ENCODE results near the gene BPI.
A peak's percentile ranks its signal among the peaks of the same experiment; 100 is the strongest.
"Not testable (repeated sequence)": the region's sequence is repeated elsewhere in the genome, so short reads cannot be mapped to it uniquely, and the experiment has no call there.

The BPI gene

DNA sequence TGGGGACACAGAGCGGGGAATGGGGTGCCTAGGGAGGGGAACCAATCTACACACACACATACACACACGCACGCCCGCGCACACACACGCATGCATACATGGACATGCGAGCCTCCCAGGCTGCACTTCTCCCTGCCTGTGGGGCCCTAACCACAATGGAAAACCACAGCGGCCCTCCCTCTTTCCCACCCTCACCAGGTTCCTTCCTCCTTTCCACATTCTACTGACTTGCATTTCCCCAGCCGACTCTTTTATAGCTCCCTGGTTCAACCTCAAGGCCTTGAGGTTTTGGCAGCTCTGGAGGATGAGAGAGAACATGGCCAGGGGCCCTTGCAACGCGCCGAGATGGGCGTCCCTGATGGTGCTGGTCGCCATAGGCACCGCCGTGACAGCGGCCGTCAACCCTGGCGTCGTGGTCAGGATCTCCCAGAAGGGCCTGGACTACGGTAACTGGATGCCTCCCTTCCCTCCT is at the start of gene BPI:
Gene BPI, plus strand, starts transcription at position 249 of the 472 bp plus-strand sequence. Its CDS starts 68 bp downstream, at position 317.
- H3K27me3 ChIP-seq (ENCODE audit: insufficient read depth, low read length) = no peaks in the 10 kb centered on the region
- peaks cover 6% of the 10 kb centered on the region for H3K4me1 ChIP-seq (ENCODE audit: control insufficient read depth, insufficient read depth, low read length, unreplicated experiment)
- no peak within 1 kb of the TSS for H3K27ac ChIP-seq (ENCODE audit: low read depth, low read length)
- no peak within 1 kb of the TSS for H3K4me3 ChIP-seq (ENCODE audit: low read depth, low read length)
- H3K36me3 ChIP-seq (ENCODE audit: insufficient read depth, low read length) = no peaks in the 10 kb centered on the region
- H2AFZ ChIP-seq (ENCODE audit: low read length, unreplicated experiment) = no peak within 1 kb of the TSS
- H3K79me2 ChIP-seq (ENCODE audit: control insufficient read depth, insufficient read depth, low read length, unreplicated experiment) = no peaks in the 10 kb centered on the region

DNA sequence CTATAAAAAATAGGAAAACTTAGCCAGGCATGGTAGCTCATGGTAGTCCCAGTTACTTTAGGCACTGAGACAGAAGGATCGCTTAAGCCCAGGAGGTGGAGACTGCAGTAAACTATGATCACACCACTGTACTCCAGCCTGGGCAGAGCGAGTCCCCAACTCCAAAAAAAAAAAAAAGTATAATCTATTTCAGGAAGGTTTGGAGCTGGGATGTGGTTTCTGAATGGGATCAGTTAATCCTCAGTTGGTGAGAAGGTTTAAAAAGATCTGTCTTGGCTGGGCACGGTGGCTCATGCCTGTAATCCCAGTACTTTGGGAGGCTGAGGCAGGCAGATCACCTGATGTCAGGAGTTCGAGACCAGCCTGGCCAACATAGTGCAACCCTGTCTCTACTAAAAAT is 49.3 kb upstream of the BPI start:
- H2AFZ ChIP-seq (ENCODE audit: low read length, unreplicated experiment); H3K79me2 ChIP-seq (ENCODE audit: control insufficient read depth, insufficient read depth, low read length, unreplicated experiment); H3K4me3 ChIP-seq (ENCODE audit: low read depth, low read length); H3K36me3 ChIP-seq (ENCODE audit: insufficient read depth, low read length); H3K27me3 ChIP-seq (ENCODE audit: insufficient read depth, low read length); H3K27ac ChIP-seq (ENCODE audit: low read depth, low read length): not testable (repeated sequence)
- H3K4me1 ChIP-seq (ENCODE audit: control insufficient read depth, insufficient read depth, low read length, unreplicated experiment) = peaks cover 17% of the 10 kb centered on the region

DNA sequence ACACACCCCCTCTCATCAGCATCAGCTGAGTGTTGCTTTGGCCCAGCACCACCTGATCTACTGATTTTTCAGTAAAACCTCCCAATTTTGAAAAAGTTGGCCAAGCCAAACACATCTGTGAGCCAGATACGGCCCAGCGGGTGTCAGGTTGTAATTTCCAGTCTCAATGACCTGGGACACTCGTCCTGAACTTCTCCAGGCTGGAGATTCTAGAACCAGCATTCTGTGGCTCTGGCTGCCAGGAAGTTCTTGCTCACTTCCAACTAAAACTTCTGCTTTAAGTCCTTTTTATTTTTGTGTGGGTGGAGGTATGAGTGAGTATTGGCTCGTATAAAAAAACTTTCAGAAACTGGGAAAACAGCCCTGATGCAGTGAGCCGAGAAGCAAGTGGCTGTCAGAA is 48.6 kb upstream of the BPI start:
- no peaks in the 10 kb centered on the region for H3K27me3 ChIP-seq (ENCODE audit: insufficient read depth, low read length)
- H3K27ac ChIP-seq (ENCODE audit: low read depth, low read length) = no peak overlapping the region
- peak overlapping the region; percentile 79 for H2AFZ ChIP-seq (ENCODE audit: low read length, unreplicated experiment)
- no peaks in the 10 kb centered on the region for H3K79me2 ChIP-seq (ENCODE audit: control insufficient read depth, insufficient read depth, low read length, unreplicated experiment)
- H3K36me3 ChIP-seq (ENCODE audit: insufficient read depth, low read length) = no peaks in the 10 kb centered on the region
- no peak overlapping the region for H3K4me3 ChIP-seq (ENCODE audit: low read depth, low read length)
- peaks cover 17% of the 10 kb centered on the region for H3K4me1 ChIP-seq (ENCODE audit: control insufficient read depth, insufficient read depth, low read length, unreplicated experiment)

DNA sequence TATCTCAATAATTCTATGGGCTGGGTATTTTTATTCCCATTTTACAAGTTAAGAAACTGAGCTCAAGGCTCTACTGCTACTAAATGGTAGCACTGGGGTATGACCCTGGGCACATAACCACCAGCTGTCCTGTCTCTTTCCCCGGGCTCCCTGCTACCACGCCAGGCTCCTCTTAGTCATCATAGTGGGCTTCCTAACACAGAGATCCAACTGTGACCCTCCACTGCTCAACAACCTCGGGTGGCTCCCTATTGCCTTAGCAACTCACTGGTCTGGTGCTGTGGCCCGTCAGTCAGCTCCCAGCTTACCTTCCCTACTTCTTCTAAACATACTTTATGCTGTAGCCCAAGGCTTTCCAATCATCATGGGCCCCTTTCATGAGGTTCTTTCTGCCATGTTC is 47.9 kb upstream of the BPI start:
- Histone ChIP-seq H3K27ac (ENCODE audit: low read depth, low read length) (no peak overlapping the region), H3K4me1 (ENCODE audit: control insufficient read depth, insufficient read depth, low read length, unreplicated experiment) (peaks cover 17% of the 10 kb centered on the region), H3K27me3 (ENCODE audit: insufficient read depth, low read length) (no peaks in the 10 kb centered on the region), H3K36me3 (ENCODE audit: insufficient read depth, low read length) (no peaks in the 10 kb centered on the region), H3K4me3 (ENCODE audit: low read depth, low read length) (no peak overlapping the region), H3K79me2 (ENCODE audit: control insufficient read depth, insufficient read depth, low read length, unreplicated experiment) (no peaks in the 10 kb centered on the region), H2AFZ (ENCODE audit: low read length, unreplicated experiment) (peak overlapping the region; percentile 79)

DNA sequence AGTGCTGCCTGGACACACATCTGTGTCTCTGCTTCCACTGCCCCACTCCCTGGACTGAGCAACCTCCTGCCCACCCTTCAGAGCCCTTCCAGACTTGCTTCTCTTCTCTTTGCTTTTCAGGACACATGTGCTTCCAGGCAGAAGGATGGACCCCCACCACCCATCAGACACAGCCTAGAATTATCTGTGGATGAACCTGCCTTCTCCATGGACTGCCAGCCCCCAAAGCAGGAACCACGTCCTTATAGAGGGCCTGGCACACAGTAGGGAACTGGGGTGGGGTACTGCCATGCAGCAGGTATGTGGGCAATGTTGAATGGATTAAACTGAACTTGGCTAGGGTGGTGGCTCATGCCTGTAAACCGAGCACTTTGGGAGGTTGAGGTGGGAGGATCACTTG is 47.0 kb upstream of the BPI start:
- Histone ChIP-seq H3K36me3 (ENCODE audit: insufficient read depth, low read length) (no peaks in the 10 kb centered on the region), H3K27me3 (ENCODE audit: insufficient read depth, low read length) (no peaks in the 10 kb centered on the region), H3K27ac (ENCODE audit: low read depth, low read length) (no peak overlapping the region), H3K4me3 (ENCODE audit: low read depth, low read length) (no peak overlapping the region), H3K79me2 (ENCODE audit: control insufficient read depth, insufficient read depth, low read length, unreplicated experiment) (no peaks in the 10 kb centered on the region), H3K4me1 (ENCODE audit: control insufficient read depth, insufficient read depth, low read length, unreplicated experiment) (peaks cover 17% of the 10 kb centered on the region), H2AFZ (ENCODE audit: low read length, unreplicated experiment) (no peak overlapping the region)

DNA sequence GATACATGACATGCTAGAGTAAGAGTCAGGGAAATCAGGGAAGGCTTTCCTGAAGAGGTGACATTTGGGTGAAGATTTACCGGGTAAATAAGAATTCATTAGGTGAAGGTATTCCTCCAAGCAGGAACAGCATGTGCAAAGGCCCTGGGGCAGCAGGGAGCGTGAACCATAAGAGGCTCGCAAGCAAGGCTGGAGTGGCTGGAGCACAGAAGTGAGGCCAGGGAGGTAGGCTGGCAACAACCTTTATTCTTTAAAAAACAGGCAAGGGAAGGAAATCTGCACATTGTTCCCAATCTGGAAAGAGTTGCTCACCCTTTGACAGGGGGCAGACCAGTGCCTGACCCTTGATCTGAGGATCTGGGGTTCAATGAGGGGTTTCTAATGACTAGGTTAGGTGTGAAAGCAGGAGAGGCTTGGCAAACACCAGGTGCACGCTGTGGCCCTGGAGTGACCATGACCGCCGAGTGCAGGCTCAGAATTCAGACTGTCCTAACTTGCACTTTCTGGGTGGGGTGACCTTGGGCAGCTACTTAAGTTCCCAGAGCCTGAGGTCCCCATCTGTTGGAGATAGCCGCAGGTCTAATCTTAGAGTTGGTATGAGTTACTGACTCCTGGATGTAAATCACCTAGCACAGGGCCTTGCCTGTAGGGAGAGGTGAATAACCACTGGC is 45.3 kb upstream of the BPI start:
- Histone ChIP-seq H3K27ac (ENCODE audit: low read depth, low read length) (no peak overlapping the region), H3K79me2 (ENCODE audit: control insufficient read depth, insufficient read depth, low read length, unreplicated experiment) (no peaks in the 10 kb centered on the region), H3K4me3 (ENCODE audit: low read depth, low read length) (no peak overlapping the region), H3K36me3 (ENCODE audit: insufficient read depth, low read length) (no peaks in the 10 kb centered on the region), H2AFZ (ENCODE audit: low read length, unreplicated experiment) (no peak overlapping the region), H3K27me3 (ENCODE audit: insufficient read depth, low read length) (no peaks in the 10 kb centered on the region), H3K4me1 (ENCODE audit: control insufficient read depth, insufficient read depth, low read length, unreplicated experiment) (peaks cover 17% of the 10 kb centered on the region)

DNA sequence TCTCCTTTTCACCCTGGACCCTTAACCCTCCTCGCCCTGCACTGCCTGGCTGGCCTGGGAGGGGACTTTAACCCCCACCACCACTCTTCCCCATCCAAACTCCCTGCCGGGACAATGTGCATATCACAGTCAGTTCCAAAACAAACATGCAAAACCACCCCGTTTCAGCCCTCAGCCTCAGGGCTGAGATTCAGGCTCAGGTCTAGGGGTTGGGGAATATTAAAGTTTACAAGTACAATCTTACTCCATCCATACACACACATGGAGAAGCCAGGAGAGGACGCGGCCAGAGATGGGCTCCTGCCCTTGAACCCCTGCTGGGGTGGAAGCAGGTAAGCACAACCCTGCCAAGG is 44.0 kb upstream of the BPI start:
- Histone ChIP-seq H2AFZ (ENCODE audit: low read length, unreplicated experiment) (peak overlapping the region; percentile 64), H3K79me2 (ENCODE audit: control insufficient read depth, insufficient read depth, low read length, unreplicated experiment) (no peaks in the 10 kb centered on the region), H3K4me3 (ENCODE audit: low read depth, low read length) (peak overlapping the region; percentile 74), H3K4me1 (ENCODE audit: control insufficient read depth, insufficient read depth, low read length, unreplicated experiment) (peaks cover 17% of the 10 kb centered on the region), H3K27ac (ENCODE audit: low read depth, low read length) (no peak overlapping the region), H3K27me3 (ENCODE audit: insufficient read depth, low read length) (no peaks in the 10 kb centered on the region), H3K36me3 (ENCODE audit: insufficient read depth, low read length) (no peaks in the 10 kb centered on the region)

DNA sequence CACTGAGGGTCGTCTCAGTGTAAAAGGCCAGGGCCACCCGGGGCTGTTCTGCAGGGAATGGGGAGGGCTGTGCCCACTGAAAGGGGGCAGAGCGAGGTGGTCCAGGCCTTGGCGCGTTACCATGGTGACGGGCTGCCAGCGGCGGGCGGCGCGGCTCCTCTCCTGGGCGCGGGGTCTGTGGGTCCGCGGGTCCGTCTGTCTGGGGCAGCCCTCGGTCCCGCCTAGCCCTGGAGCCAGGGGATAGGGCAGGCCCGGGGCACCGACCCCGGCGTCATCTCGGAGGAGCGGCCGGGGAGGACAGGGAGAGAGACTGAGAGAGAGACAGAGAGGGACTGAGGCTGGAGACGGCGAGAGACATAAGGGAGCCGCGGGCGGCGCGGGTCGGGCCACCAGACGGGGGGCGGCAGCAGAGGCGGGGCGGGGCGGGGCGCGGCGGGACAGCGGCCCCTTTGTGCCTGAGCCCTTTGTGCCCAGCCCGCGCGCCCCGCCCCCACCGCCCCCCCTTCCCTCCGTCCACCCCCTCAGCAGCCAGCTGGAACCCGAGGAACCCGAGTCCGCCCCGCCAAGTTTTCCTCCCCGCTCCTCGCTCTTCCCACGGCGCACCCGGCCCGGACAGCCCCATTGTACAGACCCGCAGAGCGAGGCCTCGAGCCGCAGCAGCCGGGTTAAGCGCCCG is 43.4 kb upstream of the BPI start, which contains the start of gene KIAA1755:
Gene KIAA1755, minus strand, starts transcription at position 358 of the 676 bp plus-strand sequence. Its CDS starts 235 bp downstream, at position 123.
- no peak within 1 kb of the TSS for H3K27ac ChIP-seq (ENCODE audit: low read depth, low read length)
- peak within 1 kb of the TSS; percentile 74 for H3K4me3 ChIP-seq (ENCODE audit: low read depth, low read length)
- peaks cover 13% of the 10 kb centered on the region for H3K4me1 ChIP-seq (ENCODE audit: control insufficient read depth, insufficient read depth, low read length, unreplicated experiment)
- H2AFZ ChIP-seq (ENCODE audit: low read length, unreplicated experiment) = peak within 1 kb of the TSS; percentile 64
- H3K79me2 ChIP-seq (ENCODE audit: control insufficient read depth, insufficient read depth, low read length, unreplicated experiment) = no peaks in the 10 kb centered on the region
- H3K36me3 ChIP-seq (ENCODE audit: insufficient read depth, low read length) = no peaks in the 10 kb centered on the region
- no peaks in the 10 kb centered on the region for H3K27me3 ChIP-seq (ENCODE audit: insufficient read depth, low read length)

DNA sequence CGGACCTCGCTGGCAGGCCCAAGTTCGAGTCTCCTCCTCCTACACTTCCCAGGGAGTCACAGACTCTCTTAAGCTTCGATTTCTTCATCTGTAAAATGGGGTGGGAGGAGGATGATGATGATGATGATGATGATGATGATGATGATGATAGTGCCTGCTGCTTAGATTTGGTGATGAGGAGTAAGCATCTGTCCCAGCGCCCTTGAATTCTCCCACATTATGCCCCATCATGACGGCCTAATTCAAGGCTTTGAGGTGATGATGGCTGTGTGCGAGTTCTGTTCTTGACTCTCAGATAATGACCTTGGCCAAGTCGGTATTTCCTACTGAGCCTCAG is 42.9 kb upstream of the BPI start:
- Histone ChIP-seq H3K27me3 (ENCODE audit: insufficient read depth, low read length) (no peaks in the 10 kb centered on the region), H2AFZ (ENCODE audit: low read length, unreplicated experiment) (peak overlapping the region; percentile 55), H3K36me3 (ENCODE audit: insufficient read depth, low read length) (no peaks in the 10 kb centered on the region), H3K79me2 (ENCODE audit: control insufficient read depth, insufficient read depth, low read length, unreplicated experiment) (no peaks in the 10 kb centered on the region), H3K4me1 (ENCODE audit: control insufficient read depth, insufficient read depth, low read length, unreplicated experiment) (peaks cover 8% of the 10 kb centered on the region), H3K27ac (ENCODE audit: low read depth, low read length) (no peak overlapping the region), H3K4me3 (ENCODE audit: low read depth, low read length) (peak overlapping the region; percentile 63)

DNA sequence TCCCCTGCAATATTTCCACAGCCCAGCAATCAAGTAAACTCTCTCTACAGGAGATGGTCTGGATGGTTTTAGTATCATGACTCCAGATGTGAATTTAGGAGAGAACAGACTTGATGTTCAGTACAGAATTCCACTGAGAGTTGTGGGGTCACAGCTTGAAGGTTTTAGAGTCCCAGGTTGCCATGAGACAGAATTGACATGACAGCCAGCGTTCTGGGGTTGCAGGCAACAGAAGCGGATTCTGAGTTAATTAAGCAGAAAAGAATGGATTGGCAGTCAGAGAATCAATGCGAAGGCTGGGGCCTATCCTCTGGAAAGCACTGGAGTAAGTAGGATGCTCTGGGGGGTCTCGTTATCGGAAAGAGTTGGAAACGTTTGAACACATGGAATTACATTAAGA is 41.0 kb upstream of the BPI start:
- H3K27ac ChIP-seq (ENCODE audit: low read depth, low read length) = no peak overlapping the region
- no peaks in the 10 kb centered on the region for H3K27me3 ChIP-seq (ENCODE audit: insufficient read depth, low read length)
- H3K79me2 ChIP-seq (ENCODE audit: control insufficient read depth, insufficient read depth, low read length, unreplicated experiment) = no peaks in the 10 kb centered on the region
- H2AFZ ChIP-seq (ENCODE audit: low read length, unreplicated experiment) = no peak overlapping the region
- H3K36me3 ChIP-seq (ENCODE audit: insufficient read depth, low read length) = no peaks in the 10 kb centered on the region
- no peak overlapping the region for H3K4me3 ChIP-seq (ENCODE audit: low read depth, low read length)
- H3K4me1 ChIP-seq (ENCODE audit: control insufficient read depth, insufficient read depth, low read length, unreplicated experiment) = peaks cover 4% of the 10 kb centered on the region

DNA sequence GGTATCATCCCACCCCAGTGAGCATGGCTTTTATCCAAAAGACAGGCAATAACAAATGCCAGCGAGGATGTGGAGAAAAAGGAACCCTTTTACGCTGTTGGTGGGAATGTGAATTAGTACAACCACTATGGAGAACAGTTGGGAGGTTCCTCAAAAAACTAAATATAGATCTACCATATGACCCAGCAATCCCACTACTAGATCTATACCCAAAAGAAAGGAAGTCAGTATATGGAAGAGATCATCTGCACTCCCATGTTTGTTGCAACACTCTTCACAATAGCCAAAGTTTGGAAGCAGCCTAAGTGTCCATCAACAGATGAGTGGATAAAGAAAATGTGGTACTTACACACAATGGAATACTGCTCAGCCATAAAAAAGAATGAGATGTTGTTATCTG is 37.5 kb upstream of the BPI start:
- H3K27me3 ChIP-seq (ENCODE audit: insufficient read depth, low read length) = no peaks in the 10 kb centered on the region
- H3K36me3 ChIP-seq (ENCODE audit: insufficient read depth, low read length) = no peaks in the 10 kb centered on the region
- no peak overlapping the region for H3K4me3 ChIP-seq (ENCODE audit: low read depth, low read length)
- H2AFZ ChIP-seq (ENCODE audit: low read length, unreplicated experiment) = no peak overlapping the region
- no peak overlapping the region for H3K27ac ChIP-seq (ENCODE audit: low read depth, low read length)
- no peaks in the 10 kb centered on the region for H3K79me2 ChIP-seq (ENCODE audit: control insufficient read depth, insufficient read depth, low read length, unreplicated experiment)
- H3K4me1 ChIP-seq (ENCODE audit: control insufficient read depth, insufficient read depth, low read length, unreplicated experiment) = peaks cover 23% of the 10 kb centered on the region

Data from ACC112 (cell line).